WTC11 (cell line): ENCODE results near the gene FAM136A.
A peak's percentile ranks its signal among the peaks of the same experiment; 100 is the strongest.

Experiments
- ATF2 ChIP-seq: sonication (generic); formaldehyde crosslinking; IDR thresholded peaks from 2 replicates; pipeline ENCODE4 v1.8.1; 2022; ENCODE audit warnings: low read depth, missing genetic modification reagents, borderline replicate concordance
- ATF6 ChIP-seq: sonication (generic); formaldehyde crosslinking; IDR thresholded peaks from 2 replicates; pipeline ENCODE4 v1.8.1; 2023; ENCODE audit warnings: mild to moderate bottlenecking, missing genetic modification reagents
- CREB1 ChIP-seq: sonication (generic); formaldehyde crosslinking; IDR thresholded peaks from 2 replicates; pipeline ENCODE4 v1.8.0; 2023; ENCODE audit warnings: mild to moderate bottlenecking, missing genetic modification reagents
- CTCF ChIP-seq: fragments of 200-600 bp; IDR thresholded peaks from 2 replicates; pipeline ENCODE4 v1.8.0; 2022; ENCODE audit warnings: antibody characterized with exemption
- ESRRA ChIP-seq: sonication (generic); formaldehyde crosslinking; IDR thresholded peaks from 2 replicates; pipeline ENCODE4 v1.8.1; 2022; ENCODE audit warnings: mild to moderate bottlenecking, missing genetic modification reagents, borderline replicate concordance
- FOXP4 ChIP-seq: sonication (generic); formaldehyde crosslinking; IDR thresholded peaks from 2 replicates; pipeline ENCODE4 v1.8.0; 2022; ENCODE audit warnings: mild to moderate bottlenecking, missing genetic modification reagents
- GTF2I ChIP-seq: fragments of 250-450 bp; sonication (Bioruptor Pico); conservative IDR thresholded peaks from 2 replicates; pipeline ENCODE4 v1.4.0; 2021; ENCODE audit warnings: mild to moderate bottlenecking
- MAX ChIP-seq: sonication (generic); formaldehyde crosslinking; IDR thresholded peaks from 2 replicates; pipeline ENCODE4 v1.8.0; 2022; ENCODE audit warnings: mild to moderate bottlenecking, missing genetic modification reagents
- TCF7 ChIP-seq: sonication (generic); formaldehyde crosslinking; IDR thresholded peaks from 2 replicates; pipeline ENCODE4 v1.8.0; 2022; ENCODE audit warnings: mild to moderate bottlenecking, low read depth, missing genetic modification reagents, moderate library complexity
- USF1 ChIP-seq: sonication (generic); formaldehyde crosslinking; IDR thresholded peaks from 2 replicates; pipeline ENCODE4 v1.8.0; 2022; ENCODE audit warnings: mild to moderate bottlenecking, missing genetic modification reagents
- ZNF263 ChIP-seq: sonication (generic); formaldehyde crosslinking; IDR thresholded peaks from 2 replicates; pipeline ENCODE4 v1.8.1; 2022; ENCODE audit warnings: low read depth, mild to moderate bottlenecking, moderate library complexity, missing genetic modification reagents

GRCh38 chr2:70340761-70341476 is 39.1 kb upstream of the FAM136A start:
- no peak for TF ChIP-seq TCF7
- TF ChIP-seq CTCF: peak; percentile 66
- TF ChIP-seq GTF2I (CRISPR knock-in tag): no peak
- TF ChIP-seq ATF2 (CRISPR knock-in tag): no peak
- no peak for TF ChIP-seq MAX (CRISPR knock-in tag)
- TF ChIP-seq ZNF263 (CRISPR knock-in tag): no peak
- no peak for TF ChIP-seq ATF6 (CRISPR knock-in tag)
- TF ChIP-seq FOXP4 (CRISPR knock-in tag): no peak
- TF ChIP-seq ESRRA (CRISPR knock-in tag): no peak
- TF ChIP-seq USF1: no peak
- no peak for TF ChIP-seq CREB1
